ENCODE results near the gene CECR2. TPM values are rescaled to one million over a fixed set of nuclear protein-coding genes. Genes with fewer than 3 reads are reported as not detected.

The CECR2 gene
- total RNA-seq, 2 experiments from 2014 or later, result 0.17 TPM; not detected in 1

DNA sequence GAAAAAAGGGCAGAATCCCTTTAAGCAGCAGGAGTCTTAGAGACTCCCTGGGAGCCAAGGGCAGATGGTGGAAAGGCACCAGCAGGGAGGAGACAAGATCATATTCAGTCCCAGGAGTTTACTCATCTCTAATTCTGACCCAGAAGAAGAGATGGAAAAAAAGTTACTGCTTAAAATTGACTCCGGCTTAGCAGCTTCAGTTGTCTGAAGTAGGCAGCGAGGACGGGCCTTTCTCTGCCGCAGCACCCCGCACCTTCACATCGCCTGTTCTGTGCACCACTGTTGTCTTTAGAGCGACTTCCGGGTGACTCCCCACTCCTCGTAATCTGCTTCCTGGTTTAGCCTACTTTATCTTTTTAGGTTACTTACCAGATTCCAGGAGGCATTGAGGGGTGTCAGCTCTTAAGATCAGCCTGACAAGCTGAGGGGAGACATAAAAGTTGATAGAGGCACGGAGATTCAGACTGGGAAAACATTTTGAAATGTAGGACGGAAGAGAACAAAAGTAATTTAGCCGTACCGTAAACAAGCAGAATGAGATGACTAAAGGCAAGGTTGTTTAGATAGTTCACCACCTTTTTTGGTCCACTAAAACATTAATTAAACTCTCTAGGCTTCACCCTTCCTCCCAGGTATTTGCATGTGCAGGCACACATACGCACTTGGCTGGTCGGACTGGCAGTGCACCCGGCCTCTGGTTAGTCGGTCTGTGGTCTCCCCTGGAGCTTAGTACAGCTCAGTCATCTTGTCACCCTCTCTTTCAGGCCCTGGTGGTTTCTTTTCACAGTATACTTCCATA, 74.3 kb downstream of the CECR2 start:
- Mint-ChIP-seq H3K27me3 (ENCODE audit: low read depth) (no peaks in the 10 kb centered on the region), H3K4me3 (no peak overlapping the region), H3K4me1 (ENCODE audit: low read depth) (no peaks in the 10 kb centered on the region), H3K36me3 (ENCODE audit: low read depth) (no peaks in the 10 kb centered on the region), H3K9me3 (no peaks in the 10 kb centered on the region), H3K27ac (no peak overlapping the region)
- CTCF ChIA-PET, result interaction anchor here (1.0 to 1.2 kb wide), 2 partner anchors 8 to 272 kb away, joined by 3 read pairs; no protein-coding TSS in a partner anchor
- no peak for DNase-seq
- intact Hi-C loops (cut with micrococcal nuclease), result no loop called here

DNA sequence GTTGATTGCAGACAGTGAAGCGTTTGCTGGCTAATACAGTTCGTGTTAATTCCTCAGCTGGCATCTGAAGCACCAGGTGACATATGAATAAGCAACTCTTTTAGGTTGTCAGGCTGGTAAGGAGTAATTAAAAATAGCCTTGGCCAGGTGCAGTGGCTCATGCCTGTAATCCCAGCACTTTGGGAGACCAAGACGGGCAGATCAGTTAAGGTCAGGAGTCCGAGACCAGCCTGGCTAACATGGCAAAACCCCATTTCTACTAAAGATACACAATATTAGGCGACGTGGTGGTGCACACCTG, 74.9 kb downstream of the CECR2 start:
- H3K27ac Mint-ChIP-seq, result no peak overlapping the region
- H3K9me3 Mint-ChIP-seq, result no peaks in the 10 kb centered on the region
- no peak for DNase-seq
- no peak overlapping the region for H3K4me3 Mint-ChIP-seq
- intact Hi-C loops (cut with micrococcal nuclease), result no loop called here
- H3K4me1 Mint-ChIP-seq (ENCODE audit: low read depth), result no peaks in the 10 kb centered on the region
- peaks cover 2% of the 10 kb centered on the region for H3K27me3 Mint-ChIP-seq (ENCODE audit: low read depth)
- CTCF ChIA-PET, result interaction anchor here (1.2 kb wide), 1 partner anchor 273 kb away, joined by 3 read pairs; no protein-coding TSS in a partner anchor
- H3K36me3 Mint-ChIP-seq (ENCODE audit: low read depth), result no peaks in the 10 kb centered on the region

DNA sequence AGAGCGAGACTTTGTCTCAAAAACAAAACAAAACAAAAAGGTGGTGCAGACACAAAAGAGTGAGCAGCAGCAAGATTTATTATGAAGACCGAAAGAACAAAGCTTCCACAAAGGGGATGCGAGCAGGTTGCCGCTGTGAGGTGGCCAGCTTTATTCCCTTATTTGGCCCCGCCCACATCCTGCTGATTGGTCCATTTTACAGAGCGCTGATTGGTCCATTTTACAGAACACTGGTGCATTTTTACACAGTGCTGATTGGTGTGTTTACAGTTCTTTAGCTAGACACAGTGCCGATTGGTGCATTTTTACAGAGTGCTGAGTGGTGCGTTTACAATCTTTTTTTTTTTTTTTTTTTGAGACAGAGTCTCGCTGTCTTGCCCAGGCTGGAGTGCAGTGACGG, 77.4 kb downstream of the CECR2 start:
- Mint-ChIP-seq H3K4me1 (ENCODE audit: low read depth) (no peaks in the 10 kb centered on the region), H3K27me3 (ENCODE audit: low read depth) (peaks cover 2% of the 10 kb centered on the region), H3K27ac (no peak overlapping the region), H3K9me3 (no peaks in the 10 kb centered on the region), H3K4me3 (no peak overlapping the region), H3K36me3 (ENCODE audit: low read depth) (no peaks in the 10 kb centered on the region)
- intact Hi-C loops (cut with micrococcal nuclease), result no loop called here
- CTCF ChIA-PET, result interaction anchor here (0.6 to 1.0 kb wide), 2 partner anchors 8 to 227 kb away, joined by 3 to 4 read pairs; no protein-coding TSS in a partner anchor
- DNase-seq, result no peak

DNA sequence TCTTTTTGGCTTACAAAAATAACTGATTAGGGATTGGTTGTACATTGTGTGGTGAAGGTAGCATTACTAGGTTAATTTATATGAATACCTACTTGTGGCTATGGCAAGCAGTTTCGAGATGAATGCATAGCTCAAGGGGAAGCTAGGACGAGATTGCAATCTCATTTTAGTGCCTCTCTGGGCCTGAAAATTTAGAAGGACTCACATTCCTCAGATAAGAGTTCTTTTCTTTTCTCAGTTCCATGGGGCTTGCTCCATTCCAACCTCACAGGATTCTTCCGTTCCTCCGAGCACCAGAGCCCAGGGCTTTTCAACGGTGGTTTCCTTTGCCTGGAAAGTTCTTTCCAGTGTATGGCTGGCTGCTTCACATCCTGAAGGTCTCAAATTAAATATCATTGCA, 82.1 kb downstream of the CECR2 start:
- Mint-ChIP-seq H3K4me1 (ENCODE audit: low read depth) (no peaks in the 10 kb centered on the region), H3K36me3 (ENCODE audit: low read depth) (no peaks in the 10 kb centered on the region), H3K4me3 (no peak overlapping the region), H3K27ac (no peak overlapping the region), H3K27me3 (ENCODE audit: low read depth) (peaks cover 2% of the 10 kb centered on the region), H3K9me3 (peaks cover 2% of the 10 kb centered on the region)
- DNase-seq, result no peak
- CTCF ChIA-PET, result interaction anchor here (1.4 to 1.9 kb wide), 2 partner anchors 8 to 280 kb away, joined by 3 to 5 read pairs; no protein-coding TSS in a partner anchor
- intact Hi-C loops (cut with micrococcal nuclease), result no loop called here

DNA sequence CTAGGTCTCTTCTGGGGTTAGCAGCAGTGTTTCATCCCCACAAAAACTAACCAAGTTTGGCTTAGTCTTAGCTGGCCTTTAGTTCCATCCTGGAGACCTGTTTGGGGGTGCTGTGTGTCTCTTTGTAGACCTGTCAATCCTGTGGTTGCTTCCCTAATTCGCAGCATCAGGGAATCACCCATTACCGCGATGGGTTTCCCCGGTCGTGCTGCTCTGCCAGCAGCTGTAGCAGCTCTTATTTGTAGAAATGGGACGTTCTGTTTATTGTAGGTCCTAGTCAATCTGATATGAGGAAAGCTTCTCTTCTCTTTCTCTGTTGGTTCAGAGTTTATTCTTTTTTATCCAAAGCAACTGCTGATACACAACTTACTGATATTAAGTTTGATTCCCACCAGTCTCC, 91.6 kb downstream of the CECR2 start:
- DNase-seq, result no peak
- intact Hi-C loops (cut with micrococcal nuclease), result no loop called here
- Mint-ChIP-seq H3K4me1 (ENCODE audit: low read depth) (no peaks in the 10 kb centered on the region), H3K9me3 (no peaks in the 10 kb centered on the region), H3K27ac (no peak overlapping the region), H3K4me3 (no peak overlapping the region), H3K27me3 (ENCODE audit: low read depth) (peaks cover 7% of the 10 kb centered on the region), H3K36me3 (ENCODE audit: low read depth) (no peaks in the 10 kb centered on the region)
- CTCF ChIA-PET, result no interaction called here

DNA sequence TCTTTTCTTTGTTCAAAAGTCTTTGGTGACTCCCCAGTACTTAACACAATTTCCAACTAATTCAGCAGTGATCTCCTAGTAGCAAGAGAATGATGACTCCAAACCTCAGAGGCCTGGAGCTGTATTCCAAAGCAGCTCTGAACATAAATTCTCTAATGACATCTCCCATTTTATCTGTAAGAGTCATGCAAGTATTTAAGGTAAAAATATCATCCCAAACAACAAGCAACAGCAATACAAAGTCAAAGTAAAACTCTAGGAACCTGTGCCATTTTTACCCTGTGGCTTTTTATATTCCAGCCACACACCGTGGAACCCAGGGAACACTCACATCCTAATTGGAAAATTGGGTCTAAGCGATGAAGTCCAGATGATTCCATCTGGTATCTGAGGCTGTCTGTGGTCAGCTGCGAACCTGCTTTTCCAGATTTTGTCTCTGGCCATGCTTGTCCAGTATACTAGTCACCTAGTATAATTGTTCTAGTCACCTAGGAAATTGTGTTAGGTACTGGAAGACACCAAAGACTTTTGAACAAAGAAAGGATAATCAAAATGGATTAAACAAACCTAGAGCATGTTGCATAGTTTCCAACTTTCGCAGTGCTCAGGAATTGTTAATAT, 101.7 kb downstream of the CECR2 start:
- intact Hi-C loops (cut with micrococcal nuclease), result no loop called here
- Mint-ChIP-seq H3K4me3 (no peak overlapping the region), H3K36me3 (ENCODE audit: low read depth) (no peaks in the 10 kb centered on the region), H3K27ac (no peak overlapping the region), H3K4me1 (ENCODE audit: low read depth) (no peaks in the 10 kb centered on the region), H3K9me3 (no peaks in the 10 kb centered on the region), H3K27me3 (ENCODE audit: low read depth) (peaks cover 15% of the 10 kb centered on the region)
- CTCF ChIA-PET, result no interaction called here
- no peak for DNase-seq

DNA sequence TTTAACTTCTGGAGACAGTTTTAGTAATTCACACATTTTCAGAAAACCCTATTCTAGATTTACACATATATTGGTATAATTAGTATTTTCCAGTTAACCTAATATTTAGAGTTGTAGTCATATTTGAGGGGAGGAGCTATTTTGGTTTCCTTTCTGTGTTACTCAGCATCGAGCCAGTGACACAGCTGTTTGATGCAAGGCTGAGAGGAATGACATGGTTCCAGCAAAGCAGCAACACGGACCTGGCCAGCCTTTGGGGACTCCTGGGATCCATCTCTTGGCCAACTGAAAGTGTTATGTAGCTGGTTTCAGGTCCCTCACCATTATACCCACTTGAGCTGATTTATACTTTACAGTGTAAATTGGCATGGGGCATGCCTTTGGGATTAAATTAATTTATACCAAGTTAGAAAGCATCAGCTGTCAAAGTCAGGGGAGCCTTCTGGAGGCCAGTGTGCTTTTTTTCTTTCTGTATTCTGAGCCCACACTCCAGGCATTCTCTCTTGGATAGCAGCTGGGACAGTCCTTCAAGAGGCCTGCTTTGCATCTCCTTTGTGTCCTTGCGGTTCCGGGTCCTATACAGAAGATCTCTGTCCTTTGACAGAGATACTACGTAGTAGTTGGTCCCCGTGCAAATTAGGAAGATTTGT, 102.8 kb downstream of the CECR2 start:
- intact Hi-C loops (cut with micrococcal nuclease), result no loop called here
- no peak overlapping the region for H3K4me3 Mint-ChIP-seq
- peak; percentile 8 for DNase-seq
- CTCF ChIA-PET, result interaction anchor here (0.6 to 1.3 kb wide), 2 partner anchors 203 to 304 kb away, joined by 3 read pairs; no protein-coding TSS in a partner anchor
- H3K4me1 Mint-ChIP-seq (ENCODE audit: low read depth), result no peaks in the 10 kb centered on the region
- no peaks in the 10 kb centered on the region for H3K36me3 Mint-ChIP-seq (ENCODE audit: low read depth)
- no peak overlapping the region for H3K27ac Mint-ChIP-seq
- no peaks in the 10 kb centered on the region for H3K9me3 Mint-ChIP-seq
- peaks cover 15% of the 10 kb centered on the region for H3K27me3 Mint-ChIP-seq (ENCODE audit: low read depth)

DNA sequence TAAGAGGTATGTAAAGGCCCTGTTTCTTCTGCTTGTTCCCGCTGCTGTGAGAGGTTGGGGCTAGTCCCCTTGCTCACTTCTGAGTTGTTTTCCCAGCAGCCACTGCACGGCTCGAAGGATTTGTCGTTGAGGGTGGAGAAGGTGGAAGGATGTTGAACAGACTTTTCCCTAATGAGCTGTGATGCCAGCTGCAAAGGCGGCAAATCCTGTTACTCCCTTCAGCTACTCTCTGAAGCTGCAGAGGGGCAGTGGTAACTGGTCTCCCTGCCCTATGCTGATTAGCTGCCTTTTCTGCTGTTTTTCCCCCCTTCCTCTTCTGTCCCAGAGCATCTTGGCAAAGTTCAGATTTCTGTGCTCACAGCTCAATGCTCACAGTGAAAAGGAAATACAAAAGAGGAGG, 103.7 kb downstream of the CECR2 start:
- Mint-ChIP-seq H3K4me3 (no peak overlapping the region), H3K27ac (no peak overlapping the region), H3K9me3 (no peaks in the 10 kb centered on the region), H3K27me3 (ENCODE audit: low read depth) (peaks cover 22% of the 10 kb centered on the region), H3K4me1 (ENCODE audit: low read depth) (no peaks in the 10 kb centered on the region), H3K36me3 (ENCODE audit: low read depth) (no peaks in the 10 kb centered on the region)
- intact Hi-C loops (cut with micrococcal nuclease), result no loop called here
- CTCF ChIA-PET, result interaction anchor here (1.3 kb wide), 1 partner anchor 204 kb away, joined by 3 read pairs; no protein-coding TSS in a partner anchor
- DNase-seq, result no peak

DNA sequence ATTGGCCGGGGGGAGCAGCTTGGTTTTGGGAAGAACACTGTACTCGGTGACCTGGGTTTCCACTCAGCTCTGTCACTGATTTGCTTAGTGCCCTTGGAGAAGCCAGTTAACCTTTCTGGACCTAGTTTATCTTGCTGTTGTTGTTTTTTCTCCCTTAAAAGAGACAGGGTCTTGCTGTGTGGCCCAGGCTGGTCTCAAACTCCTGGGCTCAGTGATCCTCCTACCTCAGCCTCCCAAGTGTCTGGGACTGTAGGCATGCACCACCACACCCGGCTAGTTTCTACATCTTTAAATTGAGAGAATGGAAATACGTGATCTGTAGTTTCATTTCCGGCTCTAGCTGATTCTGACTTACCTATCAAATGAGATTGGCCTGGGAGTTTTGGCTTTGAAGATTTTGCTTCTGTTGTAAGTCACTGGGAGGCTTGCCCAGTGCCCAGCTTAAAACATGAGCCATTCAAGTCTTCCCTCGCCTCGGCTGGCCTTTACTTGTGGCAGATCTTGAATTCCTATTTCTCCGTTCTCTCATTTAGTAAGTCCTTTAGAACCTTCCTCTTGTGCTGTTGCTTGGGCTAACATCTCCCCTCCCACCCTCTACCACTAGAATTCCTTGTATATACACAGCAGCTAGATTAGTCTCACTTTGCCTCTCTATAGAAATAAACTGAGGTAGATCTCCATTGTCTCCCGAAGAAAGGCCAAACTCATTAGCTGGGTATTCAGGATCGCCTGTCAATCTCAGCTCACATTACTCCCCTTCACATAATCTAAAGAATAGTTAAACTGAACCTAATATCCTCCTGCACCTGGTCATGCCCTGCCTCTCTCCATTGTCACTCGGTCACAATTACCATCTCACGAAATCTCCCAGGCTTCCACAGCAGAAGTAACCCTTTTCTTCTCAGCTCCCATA, 106.3 kb downstream of the CECR2 start:
- intact Hi-C loops (cut with micrococcal nuclease), result no loop called here
- Mint-ChIP-seq H3K27me3 (ENCODE audit: low read depth) (peaks cover 22% of the 10 kb centered on the region), H3K4me1 (ENCODE audit: low read depth) (no peaks in the 10 kb centered on the region), H3K9me3 (no peaks in the 10 kb centered on the region), H3K27ac (no peak overlapping the region), H3K36me3 (ENCODE audit: low read depth) (no peaks in the 10 kb centered on the region), H3K4me3 (no peak overlapping the region)
- CTCF ChIA-PET, result interaction anchor here (0.9 kb wide), 1 partner anchor 304 kb away, joined by 3 read pairs; no protein-coding TSS in a partner anchor
- no peak for DNase-seq

DNA sequence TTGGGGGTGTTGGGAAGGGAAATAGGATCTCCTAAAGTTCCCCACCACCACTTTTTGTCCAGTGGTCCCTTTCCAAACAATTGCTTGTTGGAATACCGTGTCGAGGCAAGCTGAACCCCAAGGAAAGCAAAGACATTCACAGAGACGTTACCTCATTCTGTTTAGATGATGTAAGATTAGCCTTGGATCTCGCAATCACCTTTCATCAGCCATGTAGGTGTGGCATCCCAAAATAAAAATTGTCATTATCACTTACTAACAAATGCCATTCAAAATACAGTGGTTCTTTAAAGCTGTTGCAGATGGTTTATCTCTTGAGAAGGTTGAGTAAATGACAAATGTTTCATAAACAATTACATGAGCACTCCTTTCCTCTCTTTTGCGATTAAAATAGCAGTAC, 107.6 kb downstream of the CECR2 start:
- Mint-ChIP-seq H3K27me3 (ENCODE audit: low read depth) (peaks cover 21% of the 10 kb centered on the region), H3K4me3 (no peak overlapping the region), H3K4me1 (ENCODE audit: low read depth) (no peaks in the 10 kb centered on the region), H3K36me3 (ENCODE audit: low read depth) (no peaks in the 10 kb centered on the region), H3K27ac (no peak overlapping the region), H3K9me3 (no peaks in the 10 kb centered on the region)
- DNase-seq, result no peak
- CTCF ChIA-PET, result interaction anchor here (1.2 kb wide), 1 partner anchor 25 kb away, joined by 3 read pairs; no protein-coding TSS in a partner anchor
- intact Hi-C loops (cut with micrococcal nuclease), result no loop called here

DNA sequence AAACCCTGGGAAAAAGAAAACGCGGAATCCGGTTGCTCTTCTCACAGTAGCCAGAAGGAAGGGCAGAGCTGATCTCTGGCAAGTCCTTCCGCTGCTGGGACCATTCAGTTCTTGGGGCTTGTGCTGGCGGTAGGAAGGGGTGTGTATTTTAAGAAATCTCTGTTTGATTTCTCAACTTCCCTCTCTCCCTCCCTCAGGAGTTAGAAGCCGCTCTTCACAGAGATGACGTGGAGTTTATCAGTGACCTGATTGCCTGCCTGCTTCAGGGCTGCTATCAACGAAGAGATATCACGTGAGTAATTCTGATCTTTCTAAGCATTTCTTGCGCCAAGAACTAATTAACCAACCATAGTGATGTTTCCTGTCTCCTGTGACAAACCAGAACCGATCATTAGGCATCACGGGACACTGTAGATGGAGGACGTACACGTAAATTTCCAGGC, 108.2 kb downstream of the CECR2 start:
- intact Hi-C loops (cut with micrococcal nuclease), result no loop called here
- peak overlapping the region; percentile 13 for H3K4me3 Mint-ChIP-seq
- H3K36me3 Mint-ChIP-seq (ENCODE audit: low read depth), result no peaks in the 10 kb centered on the region
- DNase-seq, result no peak
- no peak overlapping the region for H3K27ac Mint-ChIP-seq
- CTCF ChIA-PET, result interaction anchor here (1.2 kb wide), 1 partner anchor 25 kb away, joined by 3 read pairs; no protein-coding TSS in a partner anchor
- H3K9me3 Mint-ChIP-seq, result no peaks in the 10 kb centered on the region
- no peaks in the 10 kb centered on the region for H3K4me1 Mint-ChIP-seq (ENCODE audit: low read depth)
- H3K27me3 Mint-ChIP-seq (ENCODE audit: low read depth), result peaks cover 21% of the 10 kb centered on the region

DNA sequence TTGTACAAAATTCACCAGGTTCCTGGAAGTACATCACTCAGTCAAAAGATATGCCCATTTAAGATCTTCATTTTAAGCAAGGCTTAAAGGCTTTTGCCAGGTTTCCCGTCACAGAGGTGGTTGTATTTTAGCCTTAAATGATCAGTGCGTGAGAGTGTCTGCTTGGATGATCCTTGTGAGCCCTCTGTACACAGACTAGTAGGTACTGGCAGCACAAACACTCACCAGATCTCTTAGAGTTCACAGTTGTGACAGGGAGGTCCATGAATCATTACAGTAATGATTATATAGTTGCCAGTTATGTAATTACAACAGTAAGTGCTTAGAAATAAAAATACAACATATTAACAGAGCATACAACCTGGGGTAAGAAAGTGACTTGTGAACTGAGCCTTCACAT, 109.9 kb downstream of the CECR2 start:
- Mint-ChIP-seq H3K4me1 (ENCODE audit: low read depth) (no peaks in the 10 kb centered on the region), H3K36me3 (ENCODE audit: low read depth) (no peaks in the 10 kb centered on the region), H3K4me3 (no peak overlapping the region), H3K9me3 (no peaks in the 10 kb centered on the region), H3K27ac (no peak overlapping the region), H3K27me3 (ENCODE audit: low read depth) (peaks cover 19% of the 10 kb centered on the region)
- CTCF ChIA-PET, result no interaction called here
- intact Hi-C loops (cut with micrococcal nuclease), result no loop called here
- no peak for DNase-seq
